NCI-H2107 treated with DMSO at 0.1 percent for 48 hours (cell line): Measurements from ENCODE around the gene PNPLA2.

Experiments used
- DNase-seq: peaks from one replicate; lab custom pipeline; 2025; ENCODE audit not compliant: unreplicated experiment; lab: John Stamatoyannopoulos, UW

Gene PNPLA2

GRCh38 chr11:818396-819128 lies at the start of gene PNPLA2:
TSS of gene PNPLA2 (plus strand) at chr11:818914. CDS start at chr11:819719, 805 bp downstream.
- DNase-seq, result no peak

DNA sequence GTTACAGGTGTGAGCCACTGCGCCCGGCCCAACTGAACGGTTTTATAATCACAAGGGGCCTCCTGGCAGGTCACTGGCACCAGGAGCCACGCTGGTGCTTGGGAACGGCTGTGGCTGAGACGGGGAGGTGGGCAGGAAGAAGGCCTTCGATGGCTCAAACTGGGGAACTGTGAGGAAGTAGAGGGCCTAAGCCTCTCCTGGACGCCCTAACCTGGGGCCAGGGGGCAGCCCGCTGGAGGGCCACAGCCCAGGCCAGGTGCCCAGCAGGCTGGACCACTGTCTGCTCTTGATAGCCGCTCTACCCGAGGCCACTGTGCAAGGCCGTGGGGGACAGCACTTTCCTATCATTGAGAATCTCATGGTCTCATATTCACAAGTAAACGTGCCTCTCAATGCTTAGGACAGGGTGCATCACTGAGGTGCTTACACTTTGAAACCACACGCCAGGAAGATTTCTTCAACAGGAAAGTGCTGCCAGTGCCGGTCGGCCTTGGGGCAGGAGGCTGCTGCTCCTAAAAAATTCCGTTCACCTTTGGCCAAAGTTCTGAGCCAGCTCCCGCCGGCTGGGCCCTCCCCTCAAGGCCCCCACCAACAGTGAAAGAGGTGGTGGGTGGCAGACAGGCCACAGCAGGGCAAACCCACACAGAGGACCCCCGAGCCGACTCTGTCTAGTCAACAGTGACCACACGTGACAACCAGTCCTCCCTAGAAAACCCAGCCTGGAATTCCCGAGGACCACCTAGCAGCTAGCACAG lies 48.6 kb upstream of the PNPLA2 start:
- no peak for DNase-seq

- no peak for DNase-seq
These were observed 47.8 kb upstream of the PNPLA2 start for GRCh38 chr11:770642-771616.

DNA sequence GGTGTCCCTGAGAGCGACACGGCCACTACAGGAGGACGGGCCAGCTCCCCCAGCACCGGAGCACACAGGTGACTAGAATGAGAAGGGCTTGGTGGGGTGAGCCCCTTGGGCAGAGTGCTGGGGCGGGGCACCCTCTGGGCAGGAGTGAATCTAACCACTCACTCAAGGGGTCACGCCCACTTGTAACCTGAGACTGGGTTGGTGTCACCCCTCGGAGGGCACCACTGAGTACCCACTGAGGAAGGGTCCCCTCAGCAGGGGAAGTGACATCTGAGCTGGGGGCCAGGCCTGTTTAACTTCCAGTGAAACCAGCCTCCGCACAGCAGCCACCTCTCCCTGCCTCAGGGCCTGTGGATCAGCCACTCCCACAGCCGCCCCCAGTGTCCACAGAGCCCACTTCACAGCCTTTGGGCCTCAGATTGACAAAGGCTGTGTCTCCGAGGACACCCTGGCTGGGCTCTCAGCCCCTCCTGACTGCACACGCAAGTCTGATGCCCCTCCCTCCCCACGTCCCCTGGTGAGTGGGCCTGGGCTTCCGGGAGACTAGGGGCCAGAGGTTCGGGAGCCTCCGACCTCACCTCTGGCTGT lies 47.0 kb upstream of the PNPLA2 start:
- DNase-seq, result no peak

DNA sequence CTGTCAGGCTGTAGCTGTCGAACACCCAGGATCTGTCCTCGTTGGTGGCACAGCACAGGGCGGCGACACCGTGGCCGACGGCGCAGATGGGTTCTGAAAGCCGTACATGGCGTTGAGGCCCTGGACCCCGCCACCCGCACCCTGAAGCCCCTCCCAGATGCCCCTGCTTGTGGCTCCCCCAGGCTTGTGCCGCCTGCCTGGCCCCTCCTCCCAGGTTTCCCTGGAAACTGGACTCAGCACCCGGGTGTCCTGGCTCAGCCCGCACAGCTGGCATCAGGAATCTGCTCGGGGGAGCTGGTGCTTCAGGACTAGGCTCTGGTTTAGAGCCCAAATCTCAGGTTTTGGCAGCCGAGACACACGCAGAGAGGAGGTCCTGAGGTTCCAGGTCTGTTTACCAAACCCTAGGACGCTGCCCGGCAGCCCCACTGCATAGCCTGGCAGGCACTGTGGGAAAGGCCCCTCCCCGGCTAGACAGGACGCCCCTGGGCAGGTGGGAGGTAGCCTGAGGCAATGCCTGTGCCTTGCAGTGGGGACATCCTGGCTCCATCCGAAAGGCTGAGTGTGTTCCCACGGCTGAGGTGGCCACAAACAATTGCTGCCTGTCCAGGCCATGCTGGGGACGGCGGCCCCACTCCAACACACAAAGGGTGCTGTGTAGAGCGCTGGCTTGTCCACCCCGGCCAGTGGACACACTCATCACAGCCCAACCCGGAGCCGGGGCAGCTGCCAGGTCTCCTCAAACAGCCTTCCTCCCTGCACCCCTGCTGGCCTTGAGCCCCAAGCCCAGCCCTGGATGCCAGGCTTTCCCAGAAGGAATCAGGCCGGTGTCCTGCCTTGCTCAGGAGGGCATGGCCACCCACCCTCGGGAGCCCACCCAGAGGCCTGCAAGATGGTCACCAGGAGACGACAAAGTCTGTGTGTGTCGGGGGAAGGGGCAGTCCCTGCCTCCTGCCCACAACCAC lies 46.0 kb upstream of the PNPLA2 start:
- no peak for DNase-seq

- DNase-seq, result no peak
These were observed 45.3 kb upstream of the PNPLA2 start for GRCh38 chr11:773425-773824.

GRCh38 chr11:773830-774229 lies 44.9 kb upstream of the PNPLA2 start:
- DNase-seq, result no peak

DNA sequence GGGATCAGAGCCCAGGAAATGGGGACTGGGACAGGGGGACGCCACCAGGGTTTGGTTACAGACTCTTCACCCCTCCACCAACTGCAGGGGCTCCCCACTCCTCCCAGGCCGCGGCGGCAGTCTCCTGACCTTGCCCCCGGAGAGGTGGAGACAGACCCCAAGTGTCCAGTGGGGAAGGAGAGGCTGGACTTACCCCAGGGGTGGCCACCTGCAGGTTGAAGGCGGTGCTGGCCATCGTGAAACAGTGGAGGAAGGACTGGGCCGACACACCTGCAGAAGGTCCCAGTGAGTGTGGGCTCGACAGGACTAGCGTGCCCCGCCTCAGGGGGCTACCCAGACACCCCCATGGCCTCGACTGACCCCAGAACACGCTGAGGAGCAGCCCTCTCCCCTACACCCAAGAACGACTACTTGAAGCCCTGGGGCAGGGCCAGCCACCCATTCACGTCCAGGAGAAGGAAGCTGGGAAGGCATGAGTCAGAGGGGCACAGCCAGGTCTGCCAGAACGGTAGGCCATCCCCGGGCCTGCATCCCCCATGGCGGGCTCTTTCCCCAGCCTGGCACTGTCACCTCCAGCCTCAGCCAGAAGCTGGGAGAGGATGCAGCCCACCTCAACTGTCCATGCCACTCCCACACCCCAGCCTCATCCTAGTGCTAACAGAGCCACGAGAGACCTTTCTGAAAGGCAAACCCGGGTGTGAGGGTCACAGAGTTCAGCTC lies 43.7 kb upstream of the PNPLA2 start:
- no peak for DNase-seq

- no peak for DNase-seq
These were observed 42.5 kb upstream of the PNPLA2 start for GRCh38 chr11:776263-776560.

GRCh38 chr11:776561-777287 lies 42.0 kb upstream of the PNPLA2 start:
- no peak for DNase-seq

GRCh38 chr11:777288-778255 lies 41.1 kb upstream of the PNPLA2 start, which contains the start of gene GATD1:
TSS of gene GATD1 (minus strand) at chr11:777487. CDS start at chr11:777462, 25 bp downstream.
- peak; percentile 44 for DNase-seq

- no peak for DNase-seq
These were observed 39.4 kb upstream of the PNPLA2 start for GRCh38 chr11:778976-779954.

DNA sequence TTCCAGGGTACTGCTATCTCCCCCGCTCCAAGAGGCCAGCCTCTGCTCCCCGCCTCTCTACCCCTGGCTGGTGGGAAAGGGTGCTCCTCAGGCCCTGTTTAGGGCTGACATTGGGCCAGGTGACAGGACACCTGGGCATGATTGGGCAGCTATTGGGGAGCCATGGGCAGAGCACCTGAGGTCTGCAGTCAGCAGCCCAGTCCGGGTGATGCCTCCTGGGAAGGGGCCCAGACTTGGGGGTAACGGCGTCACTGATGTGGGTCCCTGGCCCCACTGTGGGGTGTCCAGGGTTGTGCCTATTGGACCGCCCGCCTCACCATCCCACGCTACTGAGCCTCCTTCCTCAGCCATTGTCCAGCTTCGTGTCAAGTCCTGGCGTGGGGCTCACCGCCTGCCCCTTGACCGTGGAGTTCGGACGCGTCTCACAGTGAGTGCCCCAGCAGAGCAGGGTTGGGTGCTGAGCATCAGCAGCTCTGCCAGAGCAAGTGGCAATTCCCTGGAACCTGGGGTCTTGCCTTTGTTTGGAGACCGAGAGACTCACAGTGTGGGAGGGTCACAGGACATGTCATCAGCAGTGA lies 38.7 kb upstream of the PNPLA2 start:
- no peak for DNase-seq

GRCh38 chr11:782264-783174 lies 36.2 kb upstream of the PNPLA2 start:
- DNase-seq, result no peak

DNA sequence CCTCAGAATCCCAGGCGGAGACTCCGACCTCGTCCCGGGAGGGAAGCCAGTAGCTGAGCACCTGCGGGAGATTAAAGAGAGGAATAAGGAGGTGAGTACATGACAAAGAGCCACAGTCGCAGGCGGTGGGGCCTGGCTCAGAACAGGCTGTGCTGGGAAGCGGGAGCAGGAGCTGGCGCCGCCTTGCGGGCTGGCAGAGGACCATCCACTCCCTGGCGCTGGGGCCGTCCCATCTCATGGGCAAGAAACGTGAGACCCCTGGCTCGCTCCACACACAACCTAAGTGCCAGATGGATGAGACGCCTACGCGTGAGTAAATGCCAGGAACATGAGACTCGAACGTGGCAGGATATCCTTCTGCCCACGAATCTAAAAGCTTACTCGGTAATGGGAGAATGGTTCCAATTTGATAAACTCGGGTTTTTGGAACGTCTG lies 35.1 kb upstream of the PNPLA2 start:
- DNase-seq, result peak; percentile 61
